ENCODE data around the gene RELA. TPM values are rescaled to one million over a fixed set of nuclear protein-coding genes. Genes with fewer than 3 reads are reported as not detected.
A peak's percentile ranks its signal among the peaks of the same experiment; 100 is the strongest.

Gene RELA
- total RNA-seq, 1 donor from 2014 or later, result 97.9 TPM

- no peak for DNase-seq (ENCODE audit: low spot score)
Observed at GRCh38 chr11:65633390-65634108, 29.2 kb downstream of the RELA start.

GRCh38 chr11:65630215-65630614, 32.5 kb downstream of the RELA start:
- no peak for DNase-seq (ENCODE audit: low spot score)

GRCh38 chr11:65629579-65629978, 33.1 kb downstream of the RELA start:
- DNase-seq (ENCODE audit: low spot score), result no peak

- no peak for DNase-seq (ENCODE audit: low spot score)
Observed at GRCh38 chr11:65627202-65627601, 35.5 kb downstream of the RELA start.

- no peak for DNase-seq (ENCODE audit: low spot score)
Observed at GRCh38 chr11:65625628-65626342, 36.9 kb downstream of the RELA start.

- no peak for DNase-seq (ENCODE audit: low spot score)
Observed at GRCh38 chr11:65624931-65625627, 37.6 kb downstream of the RELA start.

GRCh38 chr11:65623852-65624616, 38.7 kb downstream of the RELA start:
- no peak for DNase-seq (ENCODE audit: low spot score)

GRCh38 chr11:65623177-65623576, 39.5 kb downstream of the RELA start:
- no peak for DNase-seq (ENCODE audit: low spot score)

GRCh38 chr11:65622011-65622410, 40.7 kb downstream of the RELA start:
- no peak for DNase-seq (ENCODE audit: low spot score)

- DNase-seq (ENCODE audit: low spot score), result no peak
Observed at GRCh38 chr11:65621460-65621859, 41.3 kb downstream of the RELA start.

GRCh38 chr11:65620666-65621065, 42.0 kb downstream of the RELA start:
- DNase-seq (ENCODE audit: low spot score), result no peak

GRCh38 chr11:65619281-65619928, 43.3 kb downstream of the RELA start:
- DNase-seq (ENCODE audit: low spot score), result no peak

GRCh38 chr11:65618763-65619162, 44.0 kb downstream of the RELA start:
- no peak for DNase-seq (ENCODE audit: low spot score)

- no peak for DNase-seq (ENCODE audit: low spot score)
Observed at GRCh38 chr11:65617990-65618751, 44.5 kb downstream of the RELA start.

GRCh38 chr11:65617136-65617850, 45.4 kb downstream of the RELA start:
- no peak for DNase-seq (ENCODE audit: low spot score)

GRCh38 chr11:65616575-65617001, 46.1 kb downstream of the RELA start:
- no peak for DNase-seq (ENCODE audit: low spot score)

GRCh38 chr11:65615950-65616574, 46.7 kb downstream of the RELA start:
- no peak for DNase-seq (ENCODE audit: low spot score)

GRCh38 chr11:65615229-65615949, 47.3 kb downstream of the RELA start, which contains the start of gene PCNX3:
TSS of gene PCNX3 (plus strand) at chr11:65615776. CDS start at chr11:65616312, 536 bp downstream.
- DNase-seq (ENCODE audit: low spot score), result peak; percentile 100
